SK-N-MC (cell line): Measurements from ENCODE around the gene EHBP1.

Experiments
- DNase-seq: peaks from one replicate; pipeline ENCODE4 v3.0.0-alpha.2; 2011; ENCODE audit warnings: low read depth, low spot score
- H3K27ac ChIP-seq: fragments of 200-600 bp; sonication (generic); 2 replicates; pipeline ENCODE4 v1.5.1; 2016; ENCODE audit warnings: mixed run types
- H3K36me3 ChIP-seq: fragments of 200-600 bp; sonication (generic); 2 replicates; pipeline ENCODE4 v1.6.1; 2017; ENCODE audit warnings: antibody characterized with exemption, low read length, mixed read lengths; ENCODE audit not compliant: insufficient read depth
- H3K4me3 ChIP-seq: fragments of 200-600 bp; sonication (generic); 2 replicates; pipeline ENCODE4 v1.5.1; 2016
- H3K9ac ChIP-seq: fragments of 200-600 bp; sonication (generic); 2 replicates; pipeline ENCODE4 v1.8.0; 2017; ENCODE audit warnings: mixed run types, mixed read lengths; ENCODE audit not compliant: insufficient read length
- H3K9me3 ChIP-seq: fragments of 200-600 bp; sonication (generic); 2 replicates; pipeline ENCODE4 v1.6.1; 2017; ENCODE audit warnings: low read depth, mild to moderate bottlenecking, antibody characterized with exemption, low read length, moderate library complexity, mixed read lengths
- EZH2 ChIP-seq: fragments of 200-600 bp; sonication (generic); IDR thresholded peaks from one replicate; pipeline ENCODE4 v1.6.1; 2017; ENCODE audit warnings: antibody characterized with exemption
- FOXP2 ChIP-seq: optimal IDR thresholded peaks from 2 replicates; pipeline ENCODE3; 2011; ENCODE audit warnings: mild to moderate bottlenecking, moderate library complexity; ENCODE audit not compliant: insufficient read depth; ENCODE audit errors: extremely low read length, control extremely low read depth
- POLR2AphosphoS5 ChIP-seq: IDR thresholded peaks from 2 replicates; pipeline ENCODE4 v1.6.1; 2012; ENCODE audit warnings: mild to moderate bottlenecking, low read depth, low read length, borderline replicate concordance

EHBP1 gene

GRCh38 chr2:62768615-62769014, 63.1 kb downstream of the EHBP1 start:
- no peak overlapping the region for H3K4me3 ChIP-seq
- TF ChIP-seq POLR2AphosphoS5 (no peak), FOXP2 (no peak), EZH2 (no peak)
- no peaks in the 10 kb centered on the region for H3K36me3 ChIP-seq
- no peak for DNase-seq
- no peak overlapping the region for H3K27ac ChIP-seq
- H3K9me3 ChIP-seq = no peaks in the 10 kb centered on the region
- no peak overlapping the region for H3K9ac ChIP-seq

- Histone ChIP-seq H3K9ac (no peak overlapping the region), H3K27ac (no peak overlapping the region), H3K9me3 (no peaks in the 10 kb centered on the region), H3K36me3 (no peaks in the 10 kb centered on the region), H3K4me3 (no peak overlapping the region)
- TF ChIP-seq FOXP2 (no peak), POLR2AphosphoS5 (no peak), EZH2 (no peak)
- no peak for DNase-seq
Measured at GRCh38 chr2:62770629-62771028, 65.1 kb downstream of the EHBP1 start.

GRCh38 chr2:62774555-62775366, 69.2 kb downstream of the EHBP1 start:
- no peak for TF ChIP-seq FOXP2
- TF ChIP-seq EZH2 = no peak
- Histone ChIP-seq H3K36me3 (no peaks in the 10 kb centered on the region), H3K9me3 (no peaks in the 10 kb centered on the region), H3K9ac (no peak overlapping the region), H3K27ac (no peak overlapping the region), H3K4me3 (no peak overlapping the region)
- DNase-seq = peak; percentile 37

- H3K27ac ChIP-seq = no peak overlapping the region
- H3K9ac ChIP-seq = no peak overlapping the region
- DNase-seq = no peak
- H3K4me3 ChIP-seq = no peak overlapping the region
- TF ChIP-seq POLR2AphosphoS5 = no peak
- TF ChIP-seq FOXP2 = no peak
- TF ChIP-seq EZH2 = no peak
- H3K9me3 ChIP-seq = no peaks in the 10 kb centered on the region
- no peaks in the 10 kb centered on the region for H3K36me3 ChIP-seq
Measured at GRCh38 chr2:62775367-62775668, 69.8 kb downstream of the EHBP1 start.

- no peaks in the 10 kb centered on the region for H3K36me3 ChIP-seq
- TF ChIP-seq FOXP2 (no peak), EZH2 (no peak), POLR2AphosphoS5 (no peak)
Measured at GRCh38 chr2:62783679-62784078, 78.2 kb downstream of the EHBP1 start.

GRCh38 chr2:62784341-62784740, 78.8 kb downstream of the EHBP1 start:
- no peak overlapping the region for H3K9ac ChIP-seq
- TF ChIP-seq POLR2AphosphoS5 (no peak), FOXP2 (no peak), EZH2 (no peak)
- H3K27ac ChIP-seq = no peak overlapping the region
- no peak overlapping the region for H3K4me3 ChIP-seq
- no peaks in the 10 kb centered on the region for H3K9me3 ChIP-seq
- H3K36me3 ChIP-seq = no peaks in the 10 kb centered on the region
- DNase-seq = no peak

More at GRCh38 chr2:62783679-62784078, 78.2 kb downstream of the EHBP1 start:
- Histone ChIP-seq H3K27ac (no peak overlapping the region), H3K9ac (no peak overlapping the region), H3K4me3 (no peak overlapping the region), H3K9me3 (no peaks in the 10 kb centered on the region)
- DNase-seq = no peak

- no peak for TF ChIP-seq POLR2AphosphoS5
- no peak for TF ChIP-seq EZH2
- no peak for TF ChIP-seq FOXP2
- H3K4me3 ChIP-seq = no peak overlapping the region
- no peak overlapping the region for H3K27ac ChIP-seq
- no peak for DNase-seq
- H3K9ac ChIP-seq = no peak overlapping the region
- H3K9me3 ChIP-seq = no peaks in the 10 kb centered on the region
- no peaks in the 10 kb centered on the region for H3K36me3 ChIP-seq
Measured at GRCh38 chr2:62785216-62785615, 79.7 kb downstream of the EHBP1 start.

GRCh38 chr2:62785810-62786597, 80.5 kb downstream of the EHBP1 start:
- H3K9me3 ChIP-seq = no peaks in the 10 kb centered on the region
- TF ChIP-seq EZH2 (no peak), POLR2AphosphoS5 (no peak), FOXP2 (no peak)
- no peaks in the 10 kb centered on the region for H3K36me3 ChIP-seq
- no peak for DNase-seq
- no peak overlapping the region for H3K9ac ChIP-seq
- no peak overlapping the region for H3K27ac ChIP-seq
- no peak overlapping the region for H3K4me3 ChIP-seq

GRCh38 chr2:62787386-62787785, 81.9 kb downstream of the EHBP1 start:
- DNase-seq = peak; percentile 52
- no peak for TF ChIP-seq POLR2AphosphoS5
- TF ChIP-seq EZH2 = no peak
- TF ChIP-seq FOXP2 = no peak
- Histone ChIP-seq H3K27ac (no peak overlapping the region), H3K4me3 (no peak overlapping the region), H3K36me3 (no peaks in the 10 kb centered on the region), H3K9me3 (no peaks in the 10 kb centered on the region), H3K9ac (no peak overlapping the region)
